Cardiac fibroblast (primary cell): ENCODE data around the gene FAM9C.
"Not testable (repeated sequence)": the region's sequence is repeated elsewhere in the genome, so short reads cannot be mapped to it uniquely, and the experiment has no call there.

Experiments used
- DNase-seq, 2 donors: peaks; one replicate each; pipeline versions ENCODE4 v3.0.0 to v3.0.0-alpha.2; 2010; ENCODE audit warnings: low read depth in 2 of 2
- H3K4me3 ChIP-seq, 2 donors: replicated peaks in 1 of 2; 1 replicate in 1 of 2; 2 replicates in 1 of 2; pipeline ENCODE4 v1.5.1; 2011; ENCODE audit warnings: low read depth in 2 of 2, low read length in 2 of 2, mild to moderate bottlenecking in 2 of 2, moderate library complexity in 1 of 2
- TF ChIP-seq, protein P1 (sequence below): IDR thresholded peaks from one replicate; pipeline ENCODE4 v1.5.1; 2011; ENCODE audit warnings: low read depth, mild to moderate bottlenecking, low read length, inconsistent platforms

Gene FAM9C

DNA sequence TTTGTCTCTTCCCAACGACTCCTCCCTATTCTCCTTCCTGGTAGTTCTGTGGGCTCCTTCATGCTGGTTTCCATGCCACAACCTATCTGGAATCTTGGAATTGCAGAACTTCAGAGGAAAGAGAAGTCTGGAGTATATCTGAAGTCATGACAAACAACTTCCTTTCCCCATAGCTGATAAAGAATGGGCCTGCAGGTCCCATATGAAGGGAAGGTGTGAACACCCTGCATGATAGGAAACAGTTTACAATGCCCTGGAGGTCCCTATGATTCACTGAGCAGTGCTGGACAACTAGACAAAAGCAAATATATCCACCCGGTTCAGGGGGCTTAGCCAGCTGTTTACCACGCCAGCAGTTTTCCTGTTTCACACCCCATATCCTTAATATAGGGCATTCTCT is 19.4 kb downstream of the FAM9C start:
- H3K4me3 ChIP-seq, result no peak overlapping the region
- TF ChIP-seq, protein P1, sequence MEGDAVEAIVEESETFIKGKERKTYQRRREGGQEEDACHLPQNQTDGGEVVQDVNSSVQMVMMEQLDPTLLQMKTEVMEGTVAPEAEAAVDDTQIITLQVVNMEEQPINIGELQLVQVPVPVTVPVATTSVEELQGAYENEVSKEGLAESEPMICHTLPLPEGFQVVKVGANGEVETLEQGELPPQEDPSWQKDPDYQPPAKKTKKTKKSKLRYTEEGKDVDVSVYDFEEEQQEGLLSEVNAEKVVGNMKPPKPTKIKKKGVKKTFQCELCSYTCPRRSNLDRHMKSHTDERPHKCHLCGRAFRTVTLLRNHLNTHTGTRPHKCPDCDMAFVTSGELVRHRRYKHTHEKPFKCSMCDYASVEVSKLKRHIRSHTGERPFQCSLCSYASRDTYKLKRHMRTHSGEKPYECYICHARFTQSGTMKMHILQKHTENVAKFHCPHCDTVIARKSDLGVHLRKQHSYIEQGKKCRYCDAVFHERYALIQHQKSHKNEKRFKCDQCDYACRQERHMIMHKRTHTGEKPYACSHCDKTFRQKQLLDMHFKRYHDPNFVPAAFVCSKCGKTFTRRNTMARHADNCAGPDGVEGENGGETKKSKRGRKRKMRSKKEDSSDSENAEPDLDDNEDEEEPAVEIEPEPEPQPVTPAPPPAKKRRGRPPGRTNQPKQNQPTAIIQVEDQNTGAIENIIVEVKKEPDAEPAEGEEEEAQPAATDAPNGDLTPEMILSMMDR, result no peak
- DNase-seq, result no peak

DNA sequence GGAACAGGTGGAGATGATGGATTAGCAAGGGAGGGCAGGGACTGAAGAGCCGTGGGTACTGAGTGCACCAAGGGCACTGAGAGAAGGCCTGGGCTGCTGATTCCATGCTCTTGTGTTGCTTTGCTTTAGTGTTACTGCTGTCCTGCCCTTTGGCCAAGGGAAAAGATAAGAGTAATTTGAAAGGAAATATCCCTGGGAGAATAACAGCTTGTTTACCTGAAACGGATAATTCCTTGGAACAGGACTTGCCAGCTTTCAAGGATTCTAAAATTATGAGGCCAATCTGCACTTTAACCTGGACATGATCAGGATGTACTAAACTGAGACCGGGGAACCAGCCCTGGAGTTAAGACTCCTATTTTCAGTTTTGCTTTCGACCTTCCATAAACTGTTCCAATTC is 20.4 kb downstream of the FAM9C start:
- H3K4me3 ChIP-seq, result no peak overlapping the region
- DNase-seq, result no peak
- TF ChIP-seq, protein P1, result no peak

DNA sequence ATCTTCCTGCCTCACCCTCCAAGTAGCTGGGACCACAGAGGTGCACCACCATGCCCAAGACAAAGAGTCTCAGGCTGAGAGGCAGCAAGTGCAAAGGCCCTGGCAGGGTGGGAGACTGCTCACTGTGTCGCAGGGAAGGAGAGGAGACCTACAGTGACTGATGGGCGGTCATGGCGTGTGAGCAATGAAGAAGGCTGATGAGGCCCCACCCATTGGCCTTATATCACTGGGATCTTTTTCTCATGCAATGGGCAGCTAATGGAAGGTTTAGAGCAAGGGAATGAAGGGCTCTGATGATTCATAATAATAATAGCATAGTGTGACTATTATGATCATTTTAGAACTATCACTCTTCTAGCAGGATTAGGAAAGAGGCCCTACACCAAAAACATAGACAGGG is 20.9 kb downstream of the FAM9C start:
- H3K4me3 ChIP-seq, result no peak overlapping the region
- DNase-seq, result no peak
- TF ChIP-seq, protein P1, result no peak

DNA sequence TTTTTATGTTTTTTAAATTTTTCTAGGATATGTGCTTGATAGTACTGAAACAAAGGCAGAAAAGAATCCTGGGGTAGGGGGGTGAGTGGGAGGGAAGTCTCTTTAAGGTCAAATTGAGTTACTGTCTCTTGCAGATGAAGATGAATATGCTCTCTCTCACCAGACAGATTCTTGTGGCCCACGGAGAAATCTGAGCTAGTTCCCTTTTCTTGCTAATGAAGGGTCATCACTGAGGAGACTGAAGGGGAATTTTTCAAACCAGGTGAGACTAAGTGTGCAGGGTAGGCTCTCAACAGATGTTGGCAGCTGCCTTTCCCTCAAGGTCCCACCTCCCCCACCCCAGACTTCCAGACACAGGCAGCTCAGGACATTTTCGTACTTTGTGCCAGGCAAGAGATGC is 21.5 kb downstream of the FAM9C start:
- DNase-seq, result no peak
- TF ChIP-seq, protein P1, result no peak
- H3K4me3 ChIP-seq, result no peak overlapping the region

DNA sequence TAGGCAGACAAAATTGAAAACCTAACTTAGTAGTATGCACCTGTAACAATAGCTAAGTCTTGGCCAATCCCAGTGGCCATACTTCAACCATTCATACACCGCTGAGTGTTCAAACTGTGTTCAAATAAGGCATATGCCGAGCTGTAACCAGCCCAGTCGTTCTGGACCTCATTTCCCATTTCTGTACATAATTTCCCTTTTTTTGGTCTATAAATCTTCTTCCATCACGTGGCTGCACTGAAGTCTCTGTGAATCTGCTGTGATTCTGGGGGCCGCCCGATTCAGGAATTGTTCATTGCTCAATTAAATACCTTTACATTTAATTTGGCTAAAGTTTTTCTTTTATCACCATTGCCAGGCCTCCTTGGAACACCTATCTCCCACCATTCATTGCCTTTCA is 27.7 kb downstream of the FAM9C start:
- H3K4me3 ChIP-seq, DNase-seq: not testable (repeated sequence)

DNA sequence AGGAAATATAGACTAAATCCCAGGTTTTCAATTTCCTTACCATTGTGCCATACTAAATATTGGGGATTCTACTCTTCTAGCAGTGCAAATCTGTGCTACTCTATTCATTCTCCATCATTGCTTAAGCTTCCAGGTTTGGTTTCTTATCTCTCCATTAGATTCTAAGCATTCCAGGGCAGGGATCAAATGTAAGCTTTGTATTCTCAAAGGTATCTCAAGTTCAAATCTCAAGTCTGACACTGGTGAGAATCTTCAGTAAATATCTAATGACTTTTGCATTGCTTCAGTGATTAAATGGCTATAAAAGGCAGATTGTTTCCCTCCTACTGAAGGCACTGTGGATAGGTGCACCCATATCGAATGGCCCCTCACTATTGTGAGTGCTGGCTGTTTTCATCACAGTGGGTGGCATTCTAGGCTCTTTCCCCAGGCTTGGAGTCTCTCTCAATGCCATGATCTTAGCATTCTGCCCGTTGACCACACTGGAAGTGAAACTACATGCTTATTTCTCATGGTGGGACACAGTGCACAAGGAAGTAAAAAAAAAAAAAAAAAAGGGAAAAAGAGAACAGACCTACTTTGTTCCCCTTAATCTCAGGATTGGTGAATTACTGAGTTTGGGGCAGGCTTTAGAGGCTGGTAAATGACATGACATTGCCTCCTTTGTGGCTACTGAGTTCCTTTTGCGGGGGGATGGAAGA is 28.7 kb downstream of the FAM9C start:
- TF ChIP-seq, protein P1, result no peak
- DNase-seq, result no peak
- H3K4me3 ChIP-seq, result no peak overlapping the region

DNA sequence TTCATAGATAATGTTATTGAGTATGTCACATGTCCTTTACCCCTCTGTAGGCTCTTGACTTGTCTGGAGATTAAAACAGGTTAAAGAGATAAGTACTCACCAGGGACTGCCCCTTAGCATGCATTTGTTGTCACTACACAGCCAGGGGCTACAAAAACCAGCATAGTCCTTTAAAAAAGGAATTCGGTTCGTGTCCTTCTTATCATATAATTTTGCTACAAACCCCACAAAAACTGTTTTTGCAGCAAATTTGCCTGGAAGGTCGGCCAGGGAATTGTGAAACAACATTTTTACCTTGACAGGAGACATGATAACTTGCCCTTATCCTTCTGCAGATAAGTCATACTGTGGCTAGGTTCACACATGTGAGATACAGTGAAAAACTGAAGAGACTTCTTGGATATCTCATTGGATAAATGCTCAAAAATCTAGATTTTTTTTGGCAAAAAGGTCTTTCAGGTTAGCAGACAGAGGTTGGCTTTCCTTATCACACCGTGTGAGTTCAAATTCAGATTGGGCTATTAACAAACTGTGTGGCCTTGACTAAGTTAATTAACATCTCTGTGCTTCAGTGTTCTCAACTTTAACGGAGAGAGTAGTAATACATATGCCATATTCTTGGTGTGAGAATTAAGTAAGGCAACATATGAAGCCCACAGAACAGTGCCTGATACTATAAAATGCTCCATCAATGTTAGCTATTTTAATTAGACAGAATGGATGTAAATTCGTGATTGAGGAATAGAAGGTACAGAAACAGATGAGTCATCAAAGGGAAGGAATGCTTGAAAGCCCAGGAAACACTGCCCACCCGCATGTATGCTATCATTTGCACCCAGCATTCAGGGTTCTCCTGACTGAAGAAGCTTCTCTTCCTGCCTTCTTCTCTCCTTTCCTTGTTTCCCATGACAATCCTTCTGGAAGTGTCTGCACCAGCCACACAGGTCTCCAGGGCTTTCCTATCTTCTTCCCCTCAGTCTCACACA is 30.0 kb downstream of the FAM9C start:
- H3K4me3 ChIP-seq, result no peak overlapping the region
- TF ChIP-seq, protein P1, result no peak
- peak; percentile 30 to 35 for DNase-seq
